ENCODE data around the gene PACS2.
"Not testable (repeated sequence)": the region's sequence is repeated elsewhere in the genome, so short reads cannot be mapped to it uniquely, and the experiment has no call there.

Gene PACS2

GRCh38 chr14:105351920-105352851, 37.6 kb downstream of the PACS2 start:
- peak; percentile 91 for DNase-seq

GRCh38 chr14:105353136-105353535, 38.6 kb downstream of the PACS2 start:
- no peak for DNase-seq

- DNase-seq, result no peak
Measured at GRCh38 chr14:105354541-105354940, 40.0 kb downstream of the PACS2 start.

GRCh38 chr14:105355049-105355575, 40.6 kb downstream of the PACS2 start:
- DNase-seq, result no peak

- DNase-seq, result no peak
Measured at GRCh38 chr14:105355850-105356604, 41.5 kb downstream of the PACS2 start.

GRCh38 chr14:105356927-105357326, 42.4 kb downstream of the PACS2 start:
- no peak for DNase-seq

- no peak for DNase-seq
Measured at GRCh38 chr14:105357626-105358025, 43.1 kb downstream of the PACS2 start.

- no peak for DNase-seq
Measured at GRCh38 chr14:105358140-105358846, 43.7 kb downstream of the PACS2 start.

GRCh38 chr14:105358943-105359342, 44.4 kb downstream of the PACS2 start:
- no peak for DNase-seq

- not testable (repeated sequence) for DNase-seq
Measured at GRCh38 chr14:105361412-105361811, 46.9 kb downstream of the PACS2 start.

- peak; percentile 70 for DNase-seq
Measured at GRCh38 chr14:105363847-105364708, 49.5 kb downstream of the PACS2 start.

- DNase-seq, result no peak
Measured at GRCh38 chr14:105365101-105365500, 50.6 kb downstream of the PACS2 start.

GRCh38 chr14:105365681-105366080, 51.1 kb downstream of the PACS2 start:
- no peak for DNase-seq

- DNase-seq, result no peak
Measured at GRCh38 chr14:105366386-105367074, 52.0 kb downstream of the PACS2 start.

GRCh38 chr14:105367116-105368031, 52.8 kb downstream of the PACS2 start:
- DNase-seq, result no peak

GRCh38 chr14:105368032-105368417, 53.5 kb downstream of the PACS2 start:
- no peak for DNase-seq

GRCh38 chr14:105368426-105368825, 53.9 kb downstream of the PACS2 start:
- DNase-seq, result no peak

GRCh38 chr14:105368910-105369652, 54.5 kb downstream of the PACS2 start:
- DNase-seq, result no peak

- DNase-seq, result no peak
Measured at GRCh38 chr14:105369653-105370040, 55.1 kb downstream of the PACS2 start.

- DNase-seq, result no peak
Measured at GRCh38 chr14:105374389-105374788, 59.8 kb downstream of the PACS2 start.
